OCI-M2 (cell line): ENCODE data around the gene CLTCL1.

ENCODE experiments used
- DNase-seq: peaks from one replicate; lab custom pipeline; 2025; ENCODE audit not compliant: unreplicated experiment; lab: John Stamatoyannopoulos, UW

Gene CLTCL1

GRCh38 chr22:19151329-19152191 is 140.0 kb downstream of the CLTCL1 start:
- DNase-seq = no peak

GRCh38 chr22:19150482-19151328 is 140.8 kb downstream of the CLTCL1 start:
- no peak for DNase-seq

GRCh38 chr22:19149991-19150390 is 141.5 kb downstream of the CLTCL1 start, which contains the start of gene GSC2:
GSC2 (minus strand) TSS chr22:19150292; CDS start chr22:19150283, 9 bp downstream.
- no peak for DNase-seq

GRCh38 chr22:19149047-19149883 is 142.3 kb downstream of the CLTCL1 start:
- DNase-seq = no peak

- no peak for DNase-seq
Observed at GRCh38 chr22:19148417-19149046, 143.0 kb downstream of the CLTCL1 start.

GRCh38 chr22:19147195-19147780 is 144.2 kb downstream of the CLTCL1 start:
- no peak for DNase-seq

GRCh38 chr22:19146215-19146968 is 145.1 kb downstream of the CLTCL1 start:
- no peak for DNase-seq

GRCh38 chr22:19143967-19144400 is 147.5 kb downstream of the CLTCL1 start:
- no peak for DNase-seq

GRCh38 chr22:19143212-19143611 is 148.3 kb downstream of the CLTCL1 start:
- DNase-seq = no peak

- no peak for DNase-seq
Observed at GRCh38 chr22:19142394-19142793, 149.1 kb downstream of the CLTCL1 start.

GRCh38 chr22:19139974-19140373 is 151.5 kb downstream of the CLTCL1 start:
- no peak for DNase-seq

- no peak for DNase-seq
Observed at GRCh38 chr22:19139001-19139356, 152.5 kb downstream of the CLTCL1 start.

GRCh38 chr22:19138217-19139000 is 153.1 kb downstream of the CLTCL1 start:
- DNase-seq = no peak

GRCh38 chr22:19137384-19138216 is 153.9 kb downstream of the CLTCL1 start:
- DNase-seq = no peak

GRCh38 chr22:19136915-19137314 is 154.6 kb downstream of the CLTCL1 start:
- no peak for DNase-seq

- no peak for DNase-seq
Observed at GRCh38 chr22:19134874-19135273, 156.6 kb downstream of the CLTCL1 start.

GRCh38 chr22:19134176-19134831 is 157.2 kb downstream of the CLTCL1 start:
- DNase-seq = no peak
